ENCODE data around the gene ARHGAP15. TPM values are rescaled to one million over a fixed set of nuclear protein-coding genes. Genes with fewer than 3 reads are reported as not detected.

ARHGAP15 gene
- total and polyA plus RNA-seq, 2 donors from 2014 or later: 5.7 to 23.1 TPM

- DNase-seq: no peak
- no peaks in the 10 kb centered on the region for H3K27me3 ChIP-seq (ENCODE audit: control insufficient read depth, insufficient read depth, low read length)
- H3K27ac ChIP-seq (ENCODE audit: low read depth in 2 of 2, low read length in 2 of 2): no peak overlapping the region
- no peaks in the 10 kb centered on the region for H3K36me3 ChIP-seq (ENCODE audit: control insufficient read depth in 2 of 3, insufficient read depth in 3 of 3, low read length in 3 of 3)
- no peak for FAIRE-seq
- intact Hi-C loops (cut with DNase I): no loop called here
- no peaks in the 10 kb centered on the region for H3K4me1 ChIP-seq (ENCODE audit: control insufficient read depth in 2 of 3, insufficient read depth in 2 of 3, low read depth in 1 of 3, low read length in 3 of 3)
- TF ChIP-seq CTCF (IDR thresholded peaks at IDR 0.05; ENCODE audit: borderline replicate concordance, extremely low read depth, insufficient read depth): no peak
- no peak overlapping the region for H3K4me3 ChIP-seq (ENCODE audit: low read length in 3 of 3)
- no peak overlapping the region for H3K9ac ChIP-seq (ENCODE audit: low read length in 3 of 3)
- no peaks in the 10 kb centered on the region for H3K9me3 ChIP-seq (ENCODE audit: control insufficient read depth in 2 of 3, insufficient read depth in 1 of 3, low read length in 3 of 3)
Measured at GRCh38 chr2:143347271-143347695, 218.1 kb downstream of the ARHGAP15 start.

DNA sequence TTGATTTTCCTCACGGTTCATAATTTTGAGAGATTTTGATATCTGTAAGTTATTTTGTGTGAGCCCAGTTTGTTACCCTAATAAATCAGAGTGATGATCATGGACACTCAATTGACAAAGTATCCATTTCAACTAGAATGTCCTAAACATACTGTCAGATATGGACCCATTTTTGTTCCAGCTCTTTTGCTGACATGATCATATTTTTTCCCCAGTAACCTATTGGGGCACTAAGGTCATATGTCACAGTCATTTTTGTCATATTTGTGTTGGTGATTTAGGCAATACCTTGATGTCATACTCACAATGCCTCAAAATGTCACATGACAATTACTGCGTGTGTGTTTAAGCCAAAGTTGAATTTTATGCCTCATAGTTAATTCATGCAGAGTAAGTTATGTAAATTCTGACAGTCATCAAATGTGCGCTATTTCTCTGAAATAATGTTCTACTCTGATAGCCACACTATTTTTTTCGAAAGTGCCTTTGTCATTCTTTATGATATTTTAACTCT lies 218.7 kb downstream of the ARHGAP15 start:
- TF ChIP-seq CTCF (IDR thresholded peaks at IDR 0.05; ENCODE audit: borderline replicate concordance, extremely low read depth, insufficient read depth): no peak
- Histone ChIP-seq H3K4me1 (ENCODE audit: control insufficient read depth in 2 of 3, insufficient read depth in 2 of 3, low read depth in 1 of 3, low read length in 3 of 3) (no peaks in the 10 kb centered on the region), H3K27ac (ENCODE audit: low read depth in 2 of 2, low read length in 2 of 2) (no peak overlapping the region), H3K27me3 (ENCODE audit: control insufficient read depth, insufficient read depth, low read length) (no peaks in the 10 kb centered on the region), H3K4me3 (ENCODE audit: low read length in 3 of 3) (no peak overlapping the region), H3K9me3 (ENCODE audit: control insufficient read depth in 2 of 3, insufficient read depth in 1 of 3, low read length in 3 of 3) (no peaks in the 10 kb centered on the region), H3K9ac (ENCODE audit: low read length in 3 of 3) (no peak overlapping the region), H3K36me3 (ENCODE audit: control insufficient read depth in 2 of 3, insufficient read depth in 3 of 3, low read length in 3 of 3) (no peaks in the 10 kb centered on the region)
- intact Hi-C loops (cut with DNase I): no loop called here
- FAIRE-seq: no peak
- DNase-seq: no peak

- FAIRE-seq (no peak), DNase-seq (no peak)
- Histone ChIP-seq H3K9ac (ENCODE audit: low read length in 3 of 3) (no peak overlapping the region), H3K27me3 (ENCODE audit: control insufficient read depth, insufficient read depth, low read length) (no peaks in the 10 kb centered on the region), H3K4me3 (ENCODE audit: low read length in 3 of 3) (no peak overlapping the region), H3K4me1 (ENCODE audit: control insufficient read depth in 2 of 3, insufficient read depth in 2 of 3, low read depth in 1 of 3, low read length in 3 of 3) (no peaks in the 10 kb centered on the region), H3K36me3 (ENCODE audit: control insufficient read depth in 2 of 3, insufficient read depth in 3 of 3, low read length in 3 of 3) (no peaks in the 10 kb centered on the region), H3K27ac (ENCODE audit: low read depth in 2 of 2, low read length in 2 of 2) (no peak overlapping the region), H3K9me3 (ENCODE audit: control insufficient read depth in 2 of 3, insufficient read depth in 1 of 3, low read length in 3 of 3) (no peaks in the 10 kb centered on the region)
- intact Hi-C loops (cut with DNase I): no loop called here
- TF ChIP-seq CTCF (IDR thresholded peaks at IDR 0.05; ENCODE audit: borderline replicate concordance, extremely low read depth, insufficient read depth): no peak
Measured at GRCh38 chr2:143354050-143354750, 225.0 kb downstream of the ARHGAP15 start.

All from kidney (tissue), 14 donors.